Gastrocnemius medialis (tissue), 4 donors: Measurements from ENCODE around the gene FAM162A. TPM values are rescaled to one million over a fixed set of nuclear protein-coding genes. Genes with fewer than 3 reads are reported as not detected.

Source experiments
- ATAC-seq, 2 donors: fragments of 150-250 bp; one replicate each; pipeline ENCODE4 v1.9.1; 2016
- DNase-seq, 2 donors: peaks; one replicate each; pipeline ENCODE4 v3.0.0-alpha.2; 2019
- H3K27ac ChIP-seq, 4 donors: fragments of 200-600 bp; sonication (generic); 1 replicate in 1 of 4; 2 replicates in 3 of 4; pipeline ENCODE4 v1.5.1; 2016 to 2018; ENCODE audit warnings: mild to moderate bottlenecking in 2 of 4, moderate library complexity in 1 of 4
- H3K27me3 ChIP-seq, 3 donors: fragments of 200-600 bp; sonication (generic) in 2 of 3; 1 replicate in 1 of 3; 2 replicates in 2 of 3; pipeline versions ENCODE4 v1.5.1 to v1.6.0; 2016 to 2019; ENCODE audit warnings: mild to moderate bottlenecking in 1 of 3, moderate library complexity in 1 of 3
- H3K36me3 ChIP-seq, 2 donors: fragments of 200-600 bp; sonication (generic) in 1 of 2; one replicate each; pipeline ENCODE4 v1.5.1; 2017 to 2018
- H3K4me1 ChIP-seq, 2 donors: fragments of 200-600 bp; sonication (generic) in 1 of 2; one replicate each; pipeline ENCODE4 v1.5.1; 2016 to 2017; ENCODE audit warnings: mild to moderate bottlenecking in 2 of 2
- H3K4me3 ChIP-seq, 4 donors: fragments of 200-600 bp; sonication (generic) in 3 of 4; 1 replicate in 1 of 4; 2 replicates in 3 of 4; pipeline ENCODE4 v1.5.1; 2016 to 2019; ENCODE audit warnings: mild to moderate bottlenecking in 2 of 4
- H3K9me3 ChIP-seq, 3 donors: fragments of 200-600 bp; sonication (generic) in 2 of 3; 1 replicate in 1 of 3; 2 replicates in 2 of 3; pipeline ENCODE4 v1.5.1; 2016 to 2019
- POLR2A ChIP-seq, 2 donors: fragments of 450-650 bp; IDR thresholded peaks; one replicate each; pipeline ENCODE4 v1.6.1; 2017; ENCODE audit warnings: antibody characterized with exemption in 2 of 2, mild to moderate bottlenecking in 2 of 2, moderate library complexity in 2 of 2
- in situ Hi-C, 4 donors: fragments of 200-750 bp; cut with MboI; loops; one replicate each; pipeline versions ENCODE4 v1.15.0 to v1.8.0; 2017; ENCODE audit warnings: low sequenced_read_pairs in 4 of 4
- intact Hi-C: fragments of 100-400 bp; cut with DNase I; formaldehyde crosslinking; loops from one replicate; pipeline ENCODE4 v1.15.1; 2023; ENCODE audit warnings: low total_unique reads
- total RNA-seq, 4 donors: library from RNA; depleted of rRNA; stranded (reverse); fragments of >200 nt; gene quantifications; one replicate each; pipeline versions ENCODE4 v1.1.0 to v1.2.3, GENCODE V29; 2016
- TF ChIP-seq, protein P1 (sequence below), 5 experiments: fragments of 450-650 bp in 3 of 5; fragments of 200-600 bp in 2 of 5; sonication (generic) in 2 of 5; IDR thresholded peaks in 4 of 5; conservative IDR thresholded peaks in 1 of 5; 1 replicate in 4 of 5; 2 replicates in 1 of 5; pipeline ENCODE4 v1.5.1; 2016 to 2019; ENCODE audit warnings: antibody characterized with exemption in 5 of 5, mild to moderate bottlenecking in 3 of 5, moderate library complexity in 3 of 5

The FAM162A gene
- total RNA-seq, 4 donors from 2014 or later = 18.8 to 52.4 (median 43.3) TPM

DNA sequence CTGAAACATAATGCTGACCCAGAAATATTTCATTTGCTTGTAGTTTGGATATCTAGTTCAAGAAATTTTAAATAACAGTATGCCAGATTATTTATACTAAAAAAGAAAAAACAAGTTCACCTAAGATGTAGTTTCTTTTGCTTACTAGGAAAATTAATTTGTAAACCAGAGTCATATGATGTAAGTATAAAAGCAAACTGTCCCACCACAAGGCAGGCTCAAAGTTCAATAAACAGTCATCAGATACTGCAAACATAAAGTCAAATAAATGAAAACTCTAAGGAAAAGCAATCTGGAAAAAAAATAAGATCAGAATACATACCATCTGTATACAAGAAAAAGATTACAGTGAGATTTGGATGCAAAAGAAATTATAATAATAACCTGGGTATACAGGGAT is 72.1 kb downstream of the FAM162A start:
- no peaks in the 10 kb centered on the region for H3K4me1 ChIP-seq
- no peak overlapping the region for H3K4me3 ChIP-seq
- TF ChIP-seq, protein P1, sequence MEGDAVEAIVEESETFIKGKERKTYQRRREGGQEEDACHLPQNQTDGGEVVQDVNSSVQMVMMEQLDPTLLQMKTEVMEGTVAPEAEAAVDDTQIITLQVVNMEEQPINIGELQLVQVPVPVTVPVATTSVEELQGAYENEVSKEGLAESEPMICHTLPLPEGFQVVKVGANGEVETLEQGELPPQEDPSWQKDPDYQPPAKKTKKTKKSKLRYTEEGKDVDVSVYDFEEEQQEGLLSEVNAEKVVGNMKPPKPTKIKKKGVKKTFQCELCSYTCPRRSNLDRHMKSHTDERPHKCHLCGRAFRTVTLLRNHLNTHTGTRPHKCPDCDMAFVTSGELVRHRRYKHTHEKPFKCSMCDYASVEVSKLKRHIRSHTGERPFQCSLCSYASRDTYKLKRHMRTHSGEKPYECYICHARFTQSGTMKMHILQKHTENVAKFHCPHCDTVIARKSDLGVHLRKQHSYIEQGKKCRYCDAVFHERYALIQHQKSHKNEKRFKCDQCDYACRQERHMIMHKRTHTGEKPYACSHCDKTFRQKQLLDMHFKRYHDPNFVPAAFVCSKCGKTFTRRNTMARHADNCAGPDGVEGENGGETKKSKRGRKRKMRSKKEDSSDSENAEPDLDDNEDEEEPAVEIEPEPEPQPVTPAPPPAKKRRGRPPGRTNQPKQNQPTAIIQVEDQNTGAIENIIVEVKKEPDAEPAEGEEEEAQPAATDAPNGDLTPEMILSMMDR (IDR thresholded peaks at IDR 0.05 in 4 of 5, conservative IDR thresholded peaks at IDR 0.05 in 1 of 5) = no peak
- TF ChIP-seq POLR2A (IDR thresholded peaks at IDR 0.05) = no peak
- no peaks in the 10 kb centered on the region for H3K27me3 ChIP-seq
- peaks cover 3 to 89% of the 10 kb centered on the region in 2 donors for H3K36me3 ChIP-seq
- ATAC-seq = no peak
- no peak overlapping the region for H3K27ac ChIP-seq
- no peak for DNase-seq
- in situ Hi-C loops (no loop called here), intact Hi-C loops (loop anchor here (5.0 to 10.0 kb wide), 2 partner anchors 109 to 221 kb away; partner anchors contain the start of genes DTX3L and PARP9)
- no peaks in the 10 kb centered on the region for H3K9me3 ChIP-seq

DNA sequence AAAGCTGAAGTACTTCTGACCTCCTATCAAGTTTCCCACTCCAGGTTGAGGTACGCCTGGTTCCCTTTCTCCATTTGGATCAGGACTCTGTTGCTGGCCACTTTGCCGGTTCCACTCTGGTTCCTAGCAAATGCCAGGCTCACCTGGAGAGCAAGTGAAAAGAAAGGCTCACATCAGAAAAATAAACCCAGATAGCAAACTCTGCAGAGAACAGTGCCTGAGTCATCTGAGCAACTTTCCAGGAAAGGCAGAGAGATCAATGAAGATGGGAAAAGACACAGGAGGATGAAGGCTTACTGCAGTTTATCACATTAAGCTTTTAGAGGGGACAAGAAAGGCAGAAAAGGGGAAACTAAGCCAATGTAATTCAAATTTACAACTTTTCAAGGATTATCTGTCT is 73.7 kb downstream of the FAM162A start:
- no peaks in the 10 kb centered on the region for H3K4me1 ChIP-seq
- TF ChIP-seq, protein P1 (IDR thresholded peaks at IDR 0.05 in 4 of 5, conservative IDR thresholded peaks at IDR 0.05 in 1 of 5) = no peak
- TF ChIP-seq POLR2A (IDR thresholded peaks at IDR 0.05) = no peak
- H3K27ac ChIP-seq = no peak overlapping the region
- H3K27me3 ChIP-seq = no peaks in the 10 kb centered on the region
- DNase-seq (no peak), ATAC-seq (no peak)
- no peaks in the 10 kb centered on the region for H3K9me3 ChIP-seq
- H3K36me3 ChIP-seq = peaks cover 0 to 82% of the 10 kb centered on the region in 2 donors
- H3K4me3 ChIP-seq = no peak overlapping the region
- intact Hi-C loops (loop anchor here (5.0 to 10.0 kb wide), 2 partner anchors 107 to 220 kb away; partner anchors contain the start of genes DTX3L and PARP9), in situ Hi-C loops (no loop called here)

DNA sequence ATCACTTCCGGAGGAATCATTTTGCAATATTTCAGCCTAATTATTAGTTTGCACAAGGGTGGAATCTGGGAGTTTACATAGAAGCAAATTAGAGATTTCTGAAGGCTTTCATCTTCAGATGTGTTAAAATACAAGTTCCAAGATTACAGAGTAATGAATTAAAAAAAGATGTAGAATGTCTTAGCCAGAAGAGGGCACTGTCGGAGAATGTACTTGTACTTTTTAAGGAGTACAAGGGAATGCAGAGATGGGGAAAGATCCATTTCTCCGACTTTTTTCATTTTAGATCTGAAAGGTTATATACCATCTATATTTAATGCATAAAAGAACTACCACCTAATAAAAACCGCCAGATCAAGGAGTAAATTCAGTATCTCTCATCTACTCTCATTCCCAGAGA is 75.0 kb downstream of the FAM162A start:
- TF ChIP-seq, protein P1 (IDR thresholded peaks at IDR 0.05 in 4 of 5, conservative IDR thresholded peaks at IDR 0.05 in 1 of 5) = peak in 4 of 5 experiments; percentile 14 to 36 (median 28)
- no peak for TF ChIP-seq POLR2A (IDR thresholded peaks at IDR 0.05)
- Histone ChIP-seq H3K4me3 (no peak overlapping the region), H3K9me3 (no peaks in the 10 kb centered on the region), H3K36me3 (peaks cover 0 to 82% of the 10 kb centered on the region in 2 donors), H3K27me3 (no peaks in the 10 kb centered on the region), H3K27ac (no peak overlapping the region), H3K4me1 (no peaks in the 10 kb centered on the region)
- in situ Hi-C loops = no loop called here
- peak; percentile 33 to 42 for ATAC-seq
- DNase-seq = no peak
- intact Hi-C loops = loop anchor here (5.0 to 10.0 kb wide), 2 partner anchors 106 to 218 kb away; partner anchors contain the start of genes DTX3L and PARP9

DNA sequence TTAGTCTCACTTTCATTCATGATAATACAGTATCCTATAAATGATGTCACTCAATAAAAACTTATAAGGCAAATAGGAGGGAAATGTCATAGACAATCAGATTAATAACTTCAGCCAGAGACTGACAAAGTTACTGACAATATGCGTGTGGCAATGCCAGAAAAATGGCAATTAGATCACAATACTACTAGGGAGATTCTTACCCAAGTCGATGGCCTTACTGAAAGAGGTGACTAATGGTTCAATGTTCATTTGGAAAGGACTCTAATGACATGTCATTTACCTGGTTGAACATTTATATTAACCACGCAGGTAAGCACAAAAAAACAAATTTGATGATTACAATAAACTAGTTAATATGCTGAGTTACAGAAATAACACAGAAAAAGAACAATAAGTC is 77.8 kb downstream of the FAM162A start:
- peaks cover 0 to 77% of the 10 kb centered on the region in 2 donors for H3K36me3 ChIP-seq
- DNase-seq (no peak), ATAC-seq (no peak)
- intact Hi-C loops = no loop called here
- H3K27me3 ChIP-seq = no peaks in the 10 kb centered on the region
- in situ Hi-C loops = no loop called here
- H3K27ac ChIP-seq = no peak overlapping the region
- TF ChIP-seq POLR2A (IDR thresholded peaks at IDR 0.05) = no peak
- TF ChIP-seq, protein P1 (IDR thresholded peaks at IDR 0.05 in 4 of 5, conservative IDR thresholded peaks at IDR 0.05 in 1 of 5) = no peak
- no peaks in the 10 kb centered on the region for H3K4me1 ChIP-seq
- H3K9me3 ChIP-seq = no peaks in the 10 kb centered on the region
- H3K4me3 ChIP-seq = no peak overlapping the region

Other genes with a start within 250 kb of the FAM162A start
- gene CASR, start 200.5 kb upstream of the FAM162A start, total RNA-seq = not detected
- 1 to 10 TPM in 1 of 4 donors, under 1 TPM in 1, not detected in 2; 0.58 to 2.4 TPM for gene CSTA, start 58.9 kb upstream of the FAM162A start, total RNA-seq
- 10 to 100 TPM; 16.5 to 26.0 (median 23.7) TPM for gene MIX23, start 951 bp upstream of the FAM162A start, total RNA-seq
- gene WDR5B, start 31.9 kb downstream of the FAM162A start, total RNA-seq = 1 to 10 TPM; 1.4 to 3.0 (median 2.1) TPM
- gene KPNA1, start 130.8 kb downstream of the FAM162A start, total RNA-seq = 100 to 1,000 TPM; 108 to 119 (median 112) TPM
- 1 to 10 TPM; 5.9 to 9.6 (median 8.2) TPM for gene PARP9, start 180.1 kb downstream of the FAM162A start, total RNA-seq
- 10 to 100 TPM in 1 of 4 donors, 1 to 10 TPM in 3; 6.6 to 15.6 (median 9.4) TPM for gene DTX3L, start 180.2 kb downstream of the FAM162A start, total RNA-seq
- under 1 TPM in 2 of 4 donors, not detected in 2; 0.16 to 0.51 TPM for gene PARP15, start 193.5 kb downstream of the FAM162A start, total RNA-seq